Left cardiac atrium (tissue), 4 donors: ENCODE measurements around the gene LRRC4C. TPM values are rescaled to one million over a fixed set of nuclear protein-coding genes. Genes with fewer than 3 reads are reported as not detected.

Experiments used
- ATAC-seq, 2 donors: fragments of 200-7000 bp; cut with Tn5 transposase; one replicate each; pipeline ENCODE4 v1.9.1; 2020; ENCODE audit warnings: mild to moderate bottlenecking in 2 of 2, moderate library complexity in 2 of 2
- DNase-seq: peaks from one replicate; pipeline ENCODE4 v3.0.0-alpha.2; 2020
- intact Hi-C, 2 donors: fragments of 100-400 bp; cut with DNase I; formaldehyde crosslinking; loops; one replicate each; pipeline versions ENCODE4 v1.14.1 to v1.15.1; 2022 to 2023
- total RNA-seq, 2 donors: library from RNA; stranded (reverse); fragmentation: NEBNext Ultra II Directional; extraction: Animal tissue kit (Norgen Biotek cat#: 25700); gene quantifications; one replicate each; pipeline ENCODE4 v1.2.1, GENCODE V29; 2021
- donor health status: DM: no; HTN: yes; CAD: no.
- donor health status: DM: no; HTN: yes; CAD: no; lungs with severe emphysema.
- donor health status: DM: yes; HTN: yes; CAD: no.
- donor health status: Dilated cardiomyopathy.

The LRRC4C gene
- total RNA-seq, 2 donors from 2014 or later, result 1.3 to 1.6 TPM

GRCh38 chr11:40381481-40381880 lies 1078.0 kb downstream of the LRRC4C start:
- ATAC-seq (no peak), DNase-seq (no peak)
- intact Hi-C loops, result no loop called here

GRCh38 chr11:40380835-40381234 lies 1078.6 kb downstream of the LRRC4C start:
- intact Hi-C loops, result no loop called here
- DNase-seq (no peak), ATAC-seq (no peak)

GRCh38 chr11:40376331-40376730 lies 1083.1 kb downstream of the LRRC4C start:
- DNase-seq (no peak), ATAC-seq (no peak)
- intact Hi-C loops, result no loop called here

GRCh38 chr11:40370821-40371616 lies 1088.4 kb downstream of the LRRC4C start:
- ATAC-seq (no peak), DNase-seq (no peak)
- intact Hi-C loops, result no loop called here

- ATAC-seq (no peak), DNase-seq (no peak)
- intact Hi-C loops, result no loop called here
These were observed 1099.2 kb downstream of the LRRC4C start for GRCh38 chr11:40360206-40360798.

GRCh38 chr11:40354121-40354520 lies 1105.3 kb downstream of the LRRC4C start:
- no peak for DNase-seq

GRCh38 chr11:40340911-40341310 lies 1118.5 kb downstream of the LRRC4C start:
- DNase-seq (no peak), ATAC-seq (no peak)
- intact Hi-C loops, result no loop called here

More at GRCh38 chr11:40354121-40354520, 1105.3 kb downstream of the LRRC4C start:
- no peak for ATAC-seq
- intact Hi-C loops, result no loop called here

- no peak for DNase-seq
- intact Hi-C loops, result no loop called here
- ATAC-seq, result no peak
These were observed 1120.7 kb downstream of the LRRC4C start for GRCh38 chr11:40338739-40339138.

GRCh38 chr11:40338062-40338461 lies 1121.4 kb downstream of the LRRC4C start:
- no peak for ATAC-seq
- no peak for DNase-seq
- intact Hi-C loops, result no loop called here

GRCh38 chr11:40337118-40337517 lies 1122.3 kb downstream of the LRRC4C start:
- no peak for DNase-seq

GRCh38 chr11:40328890-40329614 lies 1130.4 kb downstream of the LRRC4C start:
- DNase-seq, result peak; percentile 70
- peak in 1 of 2 donors; percentile 98 for ATAC-seq
- intact Hi-C loops, result no loop called here

More at GRCh38 chr11:40337118-40337517, 1122.3 kb downstream of the LRRC4C start:
- intact Hi-C loops, result no loop called here
- ATAC-seq, result no peak

GRCh38 chr11:40323241-40323640 lies 1136.2 kb downstream of the LRRC4C start:
- no peak for ATAC-seq
- intact Hi-C loops, result no loop called here
- DNase-seq, result no peak

GRCh38 chr11:40321537-40321936 lies 1137.9 kb downstream of the LRRC4C start:
- ATAC-seq, result no peak
- intact Hi-C loops, result no loop called here

GRCh38 chr11:40316171-40316570 lies 1143.3 kb downstream of the LRRC4C start:
- DNase-seq (no peak), ATAC-seq (no peak)
- intact Hi-C loops, result no loop called here

More at GRCh38 chr11:40321537-40321936, 1137.9 kb downstream of the LRRC4C start:
- no peak for DNase-seq

GRCh38 chr11:40315122-40315521 lies 1144.3 kb downstream of the LRRC4C start:
- ATAC-seq (no peak), DNase-seq (no peak)
- intact Hi-C loops, result no loop called here

- ATAC-seq, result no peak
- intact Hi-C loops, result no loop called here
These were observed 1145.1 kb downstream of the LRRC4C start for GRCh38 chr11:40314327-40314726.

GRCh38 chr11:40306938-40307548 lies 1152.4 kb downstream of the LRRC4C start:
- intact Hi-C loops, result no loop called here
- DNase-seq (no peak), ATAC-seq (peak in 1 of 2 donors; percentile 53)

More at GRCh38 chr11:40314327-40314726, 1145.1 kb downstream of the LRRC4C start:
- DNase-seq, result no peak

GRCh38 chr11:40302669-40303068 lies 1156.8 kb downstream of the LRRC4C start:
- intact Hi-C loops, result no loop called here
- DNase-seq (no peak), ATAC-seq (no peak)

GRCh38 chr11:40295466-40295865 lies 1164.0 kb downstream of the LRRC4C start:
- ATAC-seq (no peak), DNase-seq (no peak)
- intact Hi-C loops, result no loop called here

- intact Hi-C loops, result no loop called here
- ATAC-seq (no peak), DNase-seq (no peak)
These were observed 1164.7 kb downstream of the LRRC4C start for GRCh38 chr11:40294741-40295140.
